Measurements from ENCODE around the gene GAREM1.

Gene GAREM1

DNA sequence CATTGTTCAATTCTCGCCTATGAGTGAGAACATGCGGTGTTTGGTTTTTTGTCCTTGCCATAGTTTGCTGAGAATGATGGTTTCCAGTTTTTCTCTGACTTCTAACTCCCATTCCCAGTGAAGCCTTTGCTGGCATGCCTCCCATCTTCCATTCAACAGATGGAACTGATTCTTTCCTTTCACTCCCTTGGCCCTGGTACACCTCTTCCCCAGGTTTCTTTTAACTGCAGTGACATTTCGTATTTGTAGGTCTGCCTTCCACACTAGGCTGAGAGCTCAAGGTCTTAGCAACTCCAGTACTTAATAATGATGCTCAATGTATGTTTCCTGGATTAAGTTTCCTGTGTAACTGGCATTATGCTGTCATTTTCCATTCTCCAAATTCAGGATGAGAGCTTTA, 48.5 kb downstream of the GAREM1 start:
- Histone ChIP-seq H3K27ac (ENCODE audit: low read length) (no peak overlapping the region), H3K4me3 (ENCODE audit: low read depth in 1 of 2, low read length in 2 of 2) (no peak overlapping the region)

DNA sequence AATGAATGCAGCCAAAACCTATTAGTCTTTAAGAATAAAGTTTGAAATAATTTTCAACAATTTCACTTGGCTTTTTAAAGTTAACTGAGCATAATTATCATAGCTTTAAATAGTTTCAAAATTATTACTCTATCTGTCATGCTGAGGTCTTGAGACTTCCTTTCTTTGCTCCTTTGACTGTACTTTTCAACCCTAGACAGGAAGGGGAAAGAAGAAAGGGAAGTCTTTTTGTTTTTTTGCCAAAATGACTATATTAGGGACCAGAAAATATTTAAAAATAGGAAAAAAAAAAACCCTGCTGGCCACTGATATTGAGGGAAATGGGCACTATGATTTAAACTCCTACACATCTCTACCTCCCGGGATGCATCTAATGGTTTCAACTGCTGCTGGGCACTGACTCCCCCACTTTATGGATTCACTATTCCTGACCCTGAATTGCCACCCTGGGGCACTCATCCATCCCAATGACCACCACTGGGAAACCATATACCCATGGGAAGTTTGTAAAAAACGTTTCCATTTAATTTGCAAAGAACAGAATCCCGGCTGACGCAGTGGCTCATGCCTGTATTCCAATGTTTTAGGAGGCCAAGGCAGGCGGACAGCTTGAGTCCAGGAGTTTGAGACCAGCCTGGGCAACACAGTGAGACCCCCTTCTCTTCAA, 50.5 kb downstream of the GAREM1 start:
- no peaks in the 10 kb centered on the region for H3K27me3 ChIP-seq (ENCODE audit: low read depth, low read length)
- no peak overlapping the region for H3K27ac ChIP-seq (ENCODE audit: low read length)
- no peaks in the 10 kb centered on the region for H3K9me3 ChIP-seq (ENCODE audit: control insufficient read depth in 1 of 2, low read length in 2 of 2)
- no peak overlapping the region for H3K4me3 ChIP-seq (ENCODE audit: low read depth in 1 of 2, low read length in 2 of 2)
- H3K36me3 ChIP-seq (ENCODE audit: control insufficient read depth in 1 of 2, insufficient read depth in 2 of 2, low read length in 2 of 2), result no peaks in the 10 kb centered on the region
- peaks cover 0 to 20% of the 10 kb centered on the region in 2 donors for H3K4me1 ChIP-seq (ENCODE audit: control insufficient read depth in 1 of 2, insufficient read depth in 2 of 2, low read length in 2 of 2)

More for the DNA sequence above, 48.5 kb downstream of the GAREM1 start:
- Histone ChIP-seq H3K4me1 (ENCODE audit: control insufficient read depth in 1 of 2, insufficient read depth in 2 of 2, low read length in 2 of 2) (peaks cover 0 to 23% of the 10 kb centered on the region in 2 donors), H3K36me3 (ENCODE audit: control insufficient read depth in 1 of 2, insufficient read depth in 2 of 2, low read length in 2 of 2) (no peaks in the 10 kb centered on the region), H3K9me3 (ENCODE audit: control insufficient read depth in 1 of 2, low read length in 2 of 2) (no peaks in the 10 kb centered on the region), H3K27me3 (ENCODE audit: low read depth, low read length) (no peaks in the 10 kb centered on the region)

DNA sequence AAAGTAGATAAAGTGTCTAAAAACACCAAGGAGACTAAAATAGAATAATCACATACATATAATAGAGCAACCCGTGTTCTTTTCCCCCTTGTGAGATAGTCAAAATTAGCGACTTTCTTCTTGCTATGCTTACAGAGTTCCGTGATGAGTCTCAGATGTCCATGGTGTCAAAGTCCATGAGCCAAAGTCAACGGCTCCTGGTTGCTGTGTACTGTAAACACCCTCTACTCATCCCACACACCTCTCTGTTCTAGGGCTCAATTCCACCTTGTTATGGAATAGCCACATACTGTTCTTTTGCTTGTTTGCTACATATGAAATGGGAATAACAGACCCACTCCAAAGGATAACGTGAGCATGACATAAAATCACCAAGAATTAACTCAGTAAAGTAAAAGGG, 52.5 kb downstream of the GAREM1 start:
- Histone ChIP-seq H3K4me1 (ENCODE audit: control insufficient read depth in 1 of 2, insufficient read depth in 2 of 2, low read length in 2 of 2) (peaks cover 0 to under 1% of the 10 kb centered on the region in 2 donors), H3K9me3 (ENCODE audit: control insufficient read depth in 1 of 2, low read length in 2 of 2) (no peaks in the 10 kb centered on the region), H3K27me3 (ENCODE audit: low read depth, low read length) (no peaks in the 10 kb centered on the region), H3K4me3 (ENCODE audit: low read depth in 1 of 2, low read length in 2 of 2) (no peak overlapping the region), H3K27ac (ENCODE audit: low read length) (no peak overlapping the region), H3K36me3 (ENCODE audit: control insufficient read depth in 1 of 2, insufficient read depth in 2 of 2, low read length in 2 of 2) (no peaks in the 10 kb centered on the region)

DNA sequence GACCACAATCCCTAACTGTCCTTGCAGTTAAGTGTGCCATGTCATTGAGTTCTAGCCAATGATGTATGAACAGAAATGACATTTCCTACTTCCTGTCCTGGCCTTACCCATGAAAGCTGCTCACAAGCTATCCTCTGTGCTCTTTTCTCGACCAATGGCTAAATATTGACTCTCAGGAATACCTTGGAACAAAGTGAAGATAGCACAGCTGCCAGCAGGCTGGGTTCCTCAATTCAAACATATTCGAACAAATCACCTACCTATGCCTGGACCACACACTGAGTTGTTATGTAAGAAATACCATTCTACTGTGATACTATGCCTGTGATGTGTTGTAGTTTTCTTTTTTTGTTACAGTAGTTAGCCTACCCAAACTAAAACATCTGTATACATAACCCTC, 65.1 kb downstream of the GAREM1 start:
- no peak overlapping the region for H3K4me3 ChIP-seq (ENCODE audit: low read depth in 1 of 2, low read length in 2 of 2)

DNA sequence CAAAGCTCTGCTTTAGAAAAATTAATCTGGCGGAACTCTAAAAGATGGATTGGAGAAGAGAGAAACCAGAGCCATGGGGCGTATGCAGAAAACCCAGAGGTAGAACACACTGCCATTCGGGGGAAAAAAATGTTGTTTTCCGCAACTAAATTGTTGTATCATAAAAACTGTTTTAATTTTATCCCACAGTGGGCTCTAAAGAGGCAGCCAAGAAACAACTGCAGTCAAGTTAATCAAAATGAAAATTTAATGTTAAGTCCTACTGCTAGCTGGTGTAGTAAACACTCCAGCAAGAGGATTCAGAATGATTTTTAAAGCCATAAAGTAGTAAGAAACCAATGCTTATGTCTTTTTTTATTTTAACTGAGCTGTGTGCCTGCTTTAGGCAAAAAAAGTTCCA, 69.1 kb downstream of the GAREM1 start:
- H3K27ac ChIP-seq (ENCODE audit: low read length), result no peak overlapping the region
- no peak overlapping the region for H3K4me3 ChIP-seq (ENCODE audit: low read depth in 1 of 2, low read length in 2 of 2)
- H3K9me3 ChIP-seq (ENCODE audit: control insufficient read depth in 1 of 2, low read length in 2 of 2), result no peaks in the 10 kb centered on the region

More for the DNA sequence above, 65.1 kb downstream of the GAREM1 start:
- Histone ChIP-seq H3K9me3 (ENCODE audit: control insufficient read depth in 1 of 2, low read length in 2 of 2) (no peaks in the 10 kb centered on the region), H3K27ac (ENCODE audit: low read length) (no peak overlapping the region), H3K27me3 (ENCODE audit: low read depth, low read length) (no peaks in the 10 kb centered on the region), H3K36me3 (ENCODE audit: control insufficient read depth in 1 of 2, insufficient read depth in 2 of 2, low read length in 2 of 2) (no peaks in the 10 kb centered on the region), H3K4me1 (ENCODE audit: control insufficient read depth in 1 of 2, insufficient read depth in 2 of 2, low read length in 2 of 2) (no peaks in the 10 kb centered on the region)

DNA sequence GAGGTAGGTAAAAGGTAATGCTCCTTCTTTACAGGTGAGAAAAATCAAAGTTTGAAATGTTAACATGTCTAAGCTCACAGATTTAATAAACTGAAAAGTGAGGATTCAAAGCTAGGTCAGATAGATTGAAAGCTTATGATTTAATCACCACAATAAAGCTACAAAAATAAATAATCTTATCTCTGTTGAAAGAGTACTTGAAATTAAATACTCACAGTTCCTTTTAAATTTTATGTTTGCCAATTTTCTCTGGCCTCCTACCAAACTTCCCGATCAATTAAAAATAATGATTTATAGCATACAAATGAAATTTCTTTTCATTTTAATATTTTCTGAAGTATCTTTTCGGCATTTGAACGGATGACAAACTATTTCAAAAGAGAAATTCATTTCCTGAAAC, 77.3 kb downstream of the GAREM1 start:
- Histone ChIP-seq H3K27ac (ENCODE audit: low read length) (no peak overlapping the region), H3K4me3 (ENCODE audit: low read depth in 1 of 2, low read length in 2 of 2) (no peak overlapping the region), H3K9me3 (ENCODE audit: control insufficient read depth in 1 of 2, low read length in 2 of 2) (no peaks in the 10 kb centered on the region), H3K27me3 (ENCODE audit: low read depth, low read length) (no peaks in the 10 kb centered on the region), H3K36me3 (ENCODE audit: control insufficient read depth in 1 of 2, insufficient read depth in 2 of 2, low read length in 2 of 2) (peaks cover 0 to 6% of the 10 kb centered on the region in 2 donors), H3K4me1 (ENCODE audit: control insufficient read depth in 1 of 2, insufficient read depth in 2 of 2, low read length in 2 of 2) (peaks cover 0 to 4% of the 10 kb centered on the region in 2 donors)

More for the DNA sequence above, 69.1 kb downstream of the GAREM1 start:
- Histone ChIP-seq H3K4me1 (ENCODE audit: control insufficient read depth in 1 of 2, insufficient read depth in 2 of 2, low read length in 2 of 2) (no peaks in the 10 kb centered on the region), H3K27me3 (ENCODE audit: low read depth, low read length) (no peaks in the 10 kb centered on the region), H3K36me3 (ENCODE audit: control insufficient read depth in 1 of 2, insufficient read depth in 2 of 2, low read length in 2 of 2) (no peaks in the 10 kb centered on the region)

DNA sequence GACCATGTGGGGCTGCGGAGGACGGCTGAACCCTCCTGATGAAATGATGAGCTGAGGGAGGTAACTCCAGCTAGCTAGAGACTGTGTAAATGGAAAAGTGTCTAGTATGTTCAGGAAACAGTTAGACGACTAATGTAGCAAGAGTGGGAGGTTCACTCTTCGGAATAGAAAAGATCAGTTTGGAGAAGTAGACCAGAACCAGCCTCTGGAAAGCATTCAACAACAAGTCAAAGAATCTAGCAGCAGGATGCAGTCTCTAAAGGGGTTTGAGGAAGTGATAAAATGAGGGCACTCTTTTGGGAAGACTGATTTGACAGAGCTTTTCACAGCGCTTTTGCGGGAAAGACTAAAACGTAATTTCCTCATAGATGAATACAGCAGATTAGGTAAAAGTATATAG, 79.6 kb downstream of the GAREM1 start:
- H3K9me3 ChIP-seq (ENCODE audit: control insufficient read depth in 1 of 2, low read length in 2 of 2), result no peaks in the 10 kb centered on the region
- no peak overlapping the region for H3K4me3 ChIP-seq (ENCODE audit: low read depth in 1 of 2, low read length in 2 of 2)
- peaks cover 0 to 6% of the 10 kb centered on the region in 2 donors for H3K36me3 ChIP-seq (ENCODE audit: control insufficient read depth in 1 of 2, insufficient read depth in 2 of 2, low read length in 2 of 2)
- H3K27ac ChIP-seq (ENCODE audit: low read length), result no peak overlapping the region
- no peaks in the 10 kb centered on the region for H3K27me3 ChIP-seq (ENCODE audit: low read depth, low read length)
- peaks cover 4% of the 10 kb centered on the region in 2 donors for H3K4me1 ChIP-seq (ENCODE audit: control insufficient read depth in 1 of 2, insufficient read depth in 2 of 2, low read length in 2 of 2)

DNA sequence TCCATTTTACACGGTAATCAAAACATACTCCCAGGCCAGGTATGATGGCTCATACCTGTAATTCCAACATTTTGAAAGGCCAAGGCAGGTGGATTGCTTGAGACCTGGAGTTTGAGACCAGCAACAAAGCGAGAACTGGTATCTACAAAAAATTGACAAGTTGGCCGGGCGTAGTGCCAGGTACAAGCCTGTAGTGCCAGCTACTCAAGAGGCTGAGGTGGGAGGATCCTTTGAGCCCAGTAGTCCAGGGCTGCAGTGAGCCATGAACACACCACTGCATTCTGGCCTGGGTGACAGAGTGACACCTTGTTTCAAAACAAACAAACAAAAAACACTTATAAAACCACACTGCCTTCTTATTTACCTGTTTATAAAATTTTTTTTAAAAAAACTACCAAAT, 80.8 kb downstream of the GAREM1 start:
- H3K27me3 ChIP-seq (ENCODE audit: low read depth, low read length), result no peaks in the 10 kb centered on the region
- H3K36me3 ChIP-seq (ENCODE audit: control insufficient read depth in 1 of 2, insufficient read depth in 2 of 2, low read length in 2 of 2), result peaks cover 0 to 6% of the 10 kb centered on the region in 2 donors
- peaks cover 4 to 8% of the 10 kb centered on the region in 2 donors for H3K4me1 ChIP-seq (ENCODE audit: control insufficient read depth in 1 of 2, insufficient read depth in 2 of 2, low read length in 2 of 2)
- no peak overlapping the region for H3K27ac ChIP-seq (ENCODE audit: low read length)
- no peak overlapping the region for H3K4me3 ChIP-seq (ENCODE audit: low read depth in 1 of 2, low read length in 2 of 2)
- no peaks in the 10 kb centered on the region for H3K9me3 ChIP-seq (ENCODE audit: control insufficient read depth in 1 of 2, low read length in 2 of 2)

DNA sequence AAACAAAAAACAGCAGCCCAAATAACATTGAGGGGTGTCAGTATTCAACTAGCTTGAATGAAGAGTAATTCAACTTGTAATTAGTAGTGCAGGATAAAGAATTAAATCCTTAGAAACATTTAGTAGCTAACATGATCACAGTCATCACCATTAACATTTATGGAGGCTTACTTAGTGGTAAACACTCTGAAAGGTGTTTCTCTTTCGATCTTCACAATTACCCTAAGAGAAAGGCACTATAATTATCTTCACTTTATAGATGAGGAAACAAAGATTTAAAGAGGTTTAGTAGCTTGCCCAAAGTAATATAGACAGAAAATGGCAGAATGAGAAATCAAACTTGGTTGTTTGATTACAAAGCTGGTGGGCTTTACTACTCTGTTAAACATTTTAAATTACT, 81.5 kb downstream of the GAREM1 start:
- Histone ChIP-seq H3K27me3 (ENCODE audit: low read depth, low read length) (no peaks in the 10 kb centered on the region), H3K36me3 (ENCODE audit: control insufficient read depth in 1 of 2, insufficient read depth in 2 of 2, low read length in 2 of 2) (peaks cover 0 to 6% of the 10 kb centered on the region in 2 donors), H3K27ac (ENCODE audit: low read length) (no peak overlapping the region), H3K9me3 (ENCODE audit: control insufficient read depth in 1 of 2, low read length in 2 of 2) (no peaks in the 10 kb centered on the region), H3K4me1 (ENCODE audit: control insufficient read depth in 1 of 2, insufficient read depth in 2 of 2, low read length in 2 of 2) (peaks cover 4 to 8% of the 10 kb centered on the region in 2 donors), H3K4me3 (ENCODE audit: low read depth in 1 of 2, low read length in 2 of 2) (no peak overlapping the region)

DNA sequence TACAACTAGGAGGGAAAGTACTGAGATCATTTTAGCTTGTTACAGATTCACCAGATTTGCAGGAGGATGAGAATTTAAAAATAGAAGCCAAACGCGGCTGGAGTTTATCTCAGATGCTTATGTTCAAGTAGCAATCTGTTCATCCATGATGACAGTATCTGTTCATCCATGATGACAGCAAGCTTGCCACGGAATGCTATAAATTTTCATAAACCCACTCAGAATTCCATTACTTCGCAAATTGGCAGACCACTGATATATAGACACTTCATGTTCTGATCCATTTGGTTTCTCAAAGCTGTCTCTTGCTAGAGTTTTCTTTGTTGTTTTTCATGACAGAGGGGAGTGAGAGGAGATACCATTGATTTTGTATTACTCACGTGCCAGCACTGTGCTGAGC, 84.2 kb downstream of the GAREM1 start:
- H3K4me3 ChIP-seq (ENCODE audit: low read depth in 1 of 2, low read length in 2 of 2), result no peak overlapping the region
- no peak overlapping the region for H3K27ac ChIP-seq (ENCODE audit: low read length)
- H3K4me1 ChIP-seq (ENCODE audit: control insufficient read depth in 1 of 2, insufficient read depth in 2 of 2, low read length in 2 of 2), result peaks cover 8% of the 10 kb centered on the region in 2 donors
- no peaks in the 10 kb centered on the region for H3K27me3 ChIP-seq (ENCODE audit: low read depth, low read length)
- H3K9me3 ChIP-seq (ENCODE audit: control insufficient read depth in 1 of 2, low read length in 2 of 2), result no peaks in the 10 kb centered on the region
- peaks cover 0 to 6% of the 10 kb centered on the region in 2 donors for H3K36me3 ChIP-seq (ENCODE audit: control insufficient read depth in 1 of 2, insufficient read depth in 2 of 2, low read length in 2 of 2)

DNA sequence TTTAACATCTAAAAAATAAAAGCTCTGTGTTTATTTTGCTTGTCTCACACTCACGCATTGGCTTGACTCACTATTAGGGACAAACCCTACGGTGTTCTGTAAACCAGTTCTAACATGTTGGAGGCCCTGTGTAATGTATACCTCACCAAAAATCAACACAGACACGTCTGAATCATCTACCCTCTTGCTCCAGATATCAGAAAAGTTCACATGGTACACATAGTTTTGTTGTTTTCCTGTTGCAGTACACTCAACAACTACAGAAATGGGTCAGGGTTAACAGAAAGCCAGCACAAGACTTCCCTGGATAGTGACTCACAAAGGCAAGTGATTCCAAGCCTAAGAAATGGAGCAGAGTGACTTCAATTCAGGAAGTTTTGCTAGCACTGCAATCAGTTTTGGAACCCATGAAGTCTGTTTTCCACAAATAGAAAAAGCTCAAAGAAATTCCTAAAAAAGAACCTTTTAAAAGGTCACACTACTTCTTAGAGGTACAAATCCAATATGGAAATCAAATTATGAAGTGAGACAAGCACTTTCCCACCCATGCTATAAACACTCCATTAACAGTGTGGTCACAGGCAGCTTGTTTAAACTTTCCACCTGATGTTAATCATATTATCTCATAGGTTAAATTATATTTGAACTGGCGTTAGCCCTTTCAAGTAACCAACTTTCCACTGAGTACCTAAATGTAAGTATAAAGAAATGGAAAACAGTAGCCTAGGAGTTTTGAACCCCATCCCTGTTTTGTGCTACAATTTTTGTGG, 87.4 kb downstream of the GAREM1 start:
- Histone ChIP-seq H3K36me3 (ENCODE audit: control insufficient read depth in 1 of 2, insufficient read depth in 2 of 2, low read length in 2 of 2) (no peaks in the 10 kb centered on the region), H3K4me3 (ENCODE audit: low read depth in 1 of 2, low read length in 2 of 2) (no peak overlapping the region), H3K27me3 (ENCODE audit: low read depth, low read length) (no peaks in the 10 kb centered on the region), H3K4me1 (ENCODE audit: control insufficient read depth in 1 of 2, insufficient read depth in 2 of 2, low read length in 2 of 2) (peaks cover 4 to 12% of the 10 kb centered on the region in 2 donors), H3K27ac (ENCODE audit: low read length) (no peak overlapping the region), H3K9me3 (ENCODE audit: control insufficient read depth in 1 of 2, low read length in 2 of 2) (no peaks in the 10 kb centered on the region)

All from muscle layer of duodenum (tissue), 2 donors.